ENCODE results near the gene CERK. TPM values are rescaled to one million over a fixed set of nuclear protein-coding genes. Genes with fewer than 3 reads are reported as not detected.
"Not testable (repeated sequence)": the region's sequence is repeated elsewhere in the genome, so short reads cannot be mapped to it uniquely, and the experiment has no call there.

The CERK gene
- polyA plus RNA-seq, 3 donors from 2014 or later, result 31.1 to 59.4 (median 38.9) TPM

DNA sequence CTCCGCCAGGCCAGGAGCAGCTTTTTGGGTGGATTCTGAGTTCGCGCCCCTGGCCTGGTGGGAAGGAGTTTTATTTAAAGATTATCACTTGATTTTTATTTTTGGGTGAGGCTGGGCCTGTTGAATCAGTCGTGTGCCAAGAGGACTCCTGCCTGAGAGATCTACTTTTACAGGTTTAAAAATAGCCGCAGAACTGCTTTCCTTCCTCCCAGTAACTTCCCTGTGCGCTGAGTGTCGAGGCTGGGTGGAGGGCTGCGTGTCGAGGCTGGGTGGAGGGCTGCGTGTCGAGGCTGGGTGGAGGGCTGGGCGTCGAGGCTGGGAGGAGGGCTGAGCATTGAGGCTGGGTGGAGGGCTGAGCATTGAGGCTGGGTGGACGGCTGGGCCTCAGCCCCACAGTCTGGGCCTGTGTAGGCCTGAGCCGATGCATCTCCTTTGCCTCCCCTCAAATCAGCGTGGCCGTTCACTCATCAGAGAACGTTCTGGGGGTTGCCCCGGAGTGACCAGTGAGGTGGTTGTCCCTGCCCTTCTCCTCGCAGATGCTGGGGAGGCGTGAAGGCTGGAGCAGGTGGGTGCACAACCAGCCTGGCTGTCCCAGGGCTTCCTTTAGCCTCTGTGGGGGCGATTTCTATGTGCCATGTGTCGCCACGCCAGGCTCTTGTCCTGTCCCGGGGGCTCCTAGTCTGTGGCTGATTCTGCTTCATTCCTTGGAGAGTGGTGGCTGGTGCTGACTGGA lies 87.8 kb downstream of the CERK start:
- Mint-ChIP-seq H3K27ac (peak overlapping the region in 3 of 6 donors; percentile 19 to 57 (median 53)), H3K4me1 (peaks cover 43 to 67% of the 10 kb centered on the region in 2 donors), H3K4me3 (no peak overlapping the region), H3K36me3 (no peaks in the 10 kb centered on the region), H3K9me3 (no peaks in the 10 kb centered on the region), H3K27me3 (ENCODE audit: low read depth in 3 of 3) (peaks cover 0 to 3% (median 0%) of the 10 kb centered on the region in 3 donors)
- DNase-seq, result no peak

DNA sequence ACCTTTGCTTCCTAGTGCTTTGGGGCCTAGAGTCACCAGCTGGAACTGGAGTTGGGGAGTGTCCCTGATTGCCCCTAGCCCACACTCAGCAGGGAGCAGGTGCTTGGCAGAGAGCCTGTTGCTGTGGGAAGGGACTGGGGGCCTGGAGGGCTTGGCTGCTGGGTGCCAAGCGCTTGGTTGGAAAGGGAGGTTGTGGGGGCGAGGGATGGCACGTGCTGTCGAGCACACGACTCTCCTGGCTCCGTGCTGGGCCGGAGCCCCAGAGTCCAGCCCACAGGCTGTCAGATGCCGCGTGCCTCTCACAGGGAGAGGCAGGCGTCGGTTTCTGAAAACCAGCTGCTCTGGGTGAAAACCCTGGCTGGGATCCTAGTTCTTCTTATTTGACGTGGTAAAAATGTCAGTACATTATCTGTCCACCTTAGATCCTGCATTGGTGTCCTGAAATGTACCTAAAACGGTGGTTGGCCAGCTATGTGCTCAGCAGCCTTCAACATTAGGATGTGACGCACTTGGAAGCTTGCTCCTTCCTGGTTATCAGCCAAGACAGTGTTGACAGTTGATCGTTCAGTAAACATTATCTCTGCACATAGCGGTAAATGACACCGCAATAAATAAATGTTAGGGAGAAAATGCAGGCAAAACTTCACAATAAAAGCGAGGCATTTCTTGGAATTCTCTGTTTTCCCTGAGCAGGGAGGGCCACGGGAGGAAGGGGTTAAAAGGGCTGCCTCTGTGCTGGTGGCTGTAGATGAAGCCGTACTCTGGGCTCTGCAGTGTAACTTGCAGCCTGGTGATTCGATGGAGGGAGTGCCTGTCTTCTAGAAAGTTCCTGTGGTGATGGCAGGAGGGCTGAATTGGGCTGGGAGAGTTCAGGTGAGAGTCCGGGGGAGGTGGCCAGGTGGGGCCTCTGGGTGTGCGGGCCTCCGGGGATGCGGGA lies 88.6 kb downstream of the CERK start:
- DNase-seq, result no peak
- H3K36me3 Mint-ChIP-seq, result no peaks in the 10 kb centered on the region
- peaks cover 39 to 62% of the 10 kb centered on the region in 2 donors for H3K4me1 Mint-ChIP-seq
- H3K27ac Mint-ChIP-seq, result peak overlapping the region in 5 of 6 donors; percentile 48 to 78 (median 57)
- H3K27me3 Mint-ChIP-seq (ENCODE audit: low read depth in 3 of 3), result peaks cover 0 to 3% (median 0%) of the 10 kb centered on the region in 3 donors
- H3K9me3 Mint-ChIP-seq, result no peaks in the 10 kb centered on the region
- H3K4me3 Mint-ChIP-seq, result no peak overlapping the region

DNA sequence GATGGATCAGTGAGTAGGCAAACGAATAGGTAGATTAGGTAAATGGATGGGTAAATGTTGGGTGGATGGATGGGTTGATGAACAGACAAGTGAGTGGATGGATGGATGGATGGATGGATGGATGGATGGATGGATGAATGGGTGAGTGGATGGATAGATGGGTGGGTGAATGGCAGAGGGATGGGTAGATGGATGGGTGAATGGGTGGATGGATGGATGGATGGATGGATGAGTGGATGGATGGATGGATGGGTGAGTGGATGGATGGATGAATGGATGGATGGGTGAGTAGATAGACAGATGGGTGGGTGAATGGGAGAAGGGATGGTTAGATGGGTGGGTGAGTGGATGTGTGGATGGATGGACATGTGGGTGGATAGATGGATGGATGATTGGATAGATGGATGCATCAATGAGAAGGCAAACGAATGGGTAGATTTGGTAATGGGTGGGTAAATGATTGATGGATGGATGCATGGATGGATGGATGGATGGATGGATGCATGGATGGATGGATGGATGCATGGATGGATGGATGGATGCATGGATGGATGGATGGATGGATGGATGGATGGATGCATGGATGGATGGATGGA lies 89.7 kb downstream of the CERK start:
- peak overlapping the region in 1 of 6 donors; percentile 24 for H3K27ac Mint-ChIP-seq
- DNase-seq; H3K27me3 Mint-ChIP-seq (ENCODE audit: low read depth in 3 of 3): not testable (repeated sequence)

DNA sequence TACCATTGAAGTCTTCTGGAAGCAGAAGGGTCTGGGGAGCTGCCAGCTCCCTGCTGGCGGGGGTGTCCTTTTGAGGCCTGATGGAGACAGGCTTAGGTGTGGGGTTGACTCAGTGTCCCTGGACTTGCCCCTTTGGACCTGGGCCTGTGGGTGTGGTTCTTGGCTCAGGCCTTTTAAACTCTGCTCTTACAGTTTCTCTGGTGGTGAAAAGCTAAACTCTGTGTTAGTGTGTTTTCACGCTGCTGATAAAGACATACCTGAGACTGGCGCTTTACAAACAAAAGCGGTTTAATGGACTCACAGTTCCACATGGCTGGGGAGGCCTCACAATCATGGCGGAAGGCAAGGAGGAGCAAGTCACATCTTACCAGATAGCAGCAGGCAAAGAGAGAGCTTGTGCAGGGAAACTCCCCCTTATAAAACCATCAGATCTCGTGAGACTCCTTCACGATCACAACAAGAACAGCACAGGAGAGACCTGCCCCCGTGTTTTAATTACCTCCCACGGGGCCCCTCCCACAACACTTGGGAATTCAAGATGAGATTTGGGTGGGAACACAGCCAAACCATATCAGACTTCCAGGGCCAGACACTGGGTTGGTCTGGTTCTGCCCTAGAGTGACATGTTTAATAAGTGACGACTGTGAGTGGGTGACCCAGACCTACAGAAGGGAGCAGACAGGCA lies 91.4 kb downstream of the CERK start:
- Mint-ChIP-seq H3K36me3 (peaks cover 5 to 15% (median 7%) of the 10 kb centered on the region in 3 donors), H3K9me3 (no peaks in the 10 kb centered on the region), H3K27ac (no peak overlapping the region), H3K4me1 (peaks cover 23 to 56% of the 10 kb centered on the region in 2 donors), H3K27me3 (ENCODE audit: low read depth in 3 of 3) (peaks cover 0 to 3% (median 0%) of the 10 kb centered on the region in 3 donors), H3K4me3 (no peak overlapping the region)
- no peak for DNase-seq

More for the DNA sequence above, 89.7 kb downstream of the CERK start:
- H3K4me1 Mint-ChIP-seq, result peaks cover 36 to 58% of the 10 kb centered on the region in 2 donors
- not testable (repeated sequence) for H3K9me3 Mint-ChIP-seq, H3K36me3 Mint-ChIP-seq, H3K4me3 Mint-ChIP-seq

DNA sequence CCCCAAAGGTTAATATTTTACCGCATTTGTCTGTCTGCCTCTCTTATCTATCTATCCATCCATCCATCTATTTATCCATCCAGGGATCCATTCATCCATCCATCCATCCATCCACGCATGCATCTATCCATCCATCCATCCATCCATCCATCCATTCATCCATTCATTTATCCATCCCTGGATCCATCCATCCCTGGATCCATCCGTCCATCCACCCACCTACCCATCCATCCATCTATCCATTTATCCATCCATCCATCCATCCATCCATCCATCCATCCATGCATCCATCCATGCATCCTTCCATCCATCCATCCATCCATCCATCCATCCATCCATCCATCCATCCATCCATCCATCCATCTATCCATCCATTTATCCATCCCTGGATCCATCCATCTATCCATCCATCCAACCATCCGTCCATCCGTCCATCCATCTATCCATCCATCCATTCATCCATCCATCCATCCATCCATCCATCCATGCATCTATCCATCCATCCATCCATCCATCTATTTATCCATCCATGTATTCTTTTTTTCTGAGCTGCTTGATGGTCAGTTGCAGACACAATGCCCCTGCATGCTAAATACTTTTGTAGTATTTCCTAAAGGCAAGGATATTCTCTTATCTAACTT lies 95.1 kb downstream of the CERK start:
- not testable (repeated sequence) for H3K4me3 Mint-ChIP-seq; H3K27me3 Mint-ChIP-seq (ENCODE audit: low read depth in 3 of 3); H3K9me3 Mint-ChIP-seq; DNase-seq
- H3K27ac Mint-ChIP-seq, result peak overlapping the region in 2 of 6 donors; percentile 71 to 81
- peaks cover 10 to 35% of the 10 kb centered on the region in 2 donors for H3K4me1 Mint-ChIP-seq
- peaks cover 7 to 15% (median 11%) of the 10 kb centered on the region in 3 donors for H3K36me3 Mint-ChIP-seq

DNA sequence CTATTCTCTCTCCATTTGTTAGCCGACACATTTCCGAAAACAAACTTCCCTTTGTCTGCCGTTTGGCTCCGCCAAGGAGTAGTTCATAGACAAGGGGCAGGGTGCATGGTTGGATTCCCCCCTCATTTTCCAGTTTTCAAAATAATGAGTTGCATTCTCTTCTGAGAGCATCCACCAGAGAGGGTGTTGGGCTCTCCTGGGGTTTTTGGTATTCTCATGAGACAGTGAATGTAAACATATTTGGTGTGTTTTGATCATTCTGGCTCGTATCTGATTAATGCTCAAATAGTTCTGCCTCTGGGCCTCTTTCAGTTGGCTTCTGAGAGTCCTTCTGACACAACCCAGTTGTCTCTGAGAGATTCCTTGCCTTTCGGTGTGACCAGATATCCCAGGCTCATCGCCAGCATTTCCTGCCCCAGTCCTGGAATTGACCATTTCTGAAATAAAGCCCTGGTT lies 96.2 kb downstream of the CERK start:
- peak overlapping the region in 2 of 6 donors; percentile 40 to 64 for H3K27ac Mint-ChIP-seq
- peaks cover 10 to 31% of the 10 kb centered on the region in 2 donors for H3K4me1 Mint-ChIP-seq
- H3K4me3 Mint-ChIP-seq, result no peak overlapping the region
- no peak for DNase-seq
- H3K27me3 Mint-ChIP-seq (ENCODE audit: low read depth in 3 of 3), result peaks cover 0 to 5% (median 4%) of the 10 kb centered on the region in 3 donors
- H3K9me3 Mint-ChIP-seq, result no peaks in the 10 kb centered on the region
- peaks cover 7 to 15% (median 11%) of the 10 kb centered on the region in 3 donors for H3K36me3 Mint-ChIP-seq

DNA sequence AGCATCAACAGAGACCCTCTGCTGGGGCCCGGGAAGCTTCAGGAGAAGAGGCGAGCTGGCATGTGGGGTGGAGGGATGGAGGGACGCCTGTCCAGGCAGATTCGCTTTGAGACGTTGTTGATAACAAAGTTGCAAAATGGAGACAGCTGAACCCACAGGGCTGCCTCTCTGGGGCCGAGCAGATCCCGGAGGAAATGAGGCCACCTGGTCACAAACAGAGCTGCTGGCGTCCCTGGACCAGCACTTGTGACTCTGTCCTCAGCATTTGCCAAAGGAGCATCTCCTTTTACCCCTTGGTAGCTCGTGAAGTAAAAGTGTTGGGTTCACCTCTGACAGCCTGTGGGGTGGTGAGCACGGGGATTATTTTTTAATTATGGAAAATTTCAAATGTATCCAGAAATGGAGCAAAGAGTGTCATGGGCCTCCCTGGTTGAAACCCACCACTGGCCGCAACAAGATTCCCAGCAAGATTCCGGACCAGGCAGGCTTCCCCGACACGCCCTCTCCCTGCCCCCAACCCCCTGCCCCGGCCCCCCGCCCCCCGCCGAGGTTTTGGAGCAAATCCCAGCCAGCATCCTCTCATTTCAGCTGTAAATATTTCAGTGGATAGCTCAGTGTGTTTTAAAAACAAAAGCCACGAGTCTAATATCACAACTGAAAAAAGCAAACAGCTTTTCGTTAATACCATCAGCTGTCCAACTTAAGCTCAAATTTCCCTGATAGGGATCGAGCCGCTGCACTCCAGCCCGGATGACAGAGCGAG lies 97.6 kb downstream of the CERK start:
- Mint-ChIP-seq H3K4me3 (no peak overlapping the region), H3K36me3 (peaks cover 7 to 15% (median 11%) of the 10 kb centered on the region in 3 donors)

DNA sequence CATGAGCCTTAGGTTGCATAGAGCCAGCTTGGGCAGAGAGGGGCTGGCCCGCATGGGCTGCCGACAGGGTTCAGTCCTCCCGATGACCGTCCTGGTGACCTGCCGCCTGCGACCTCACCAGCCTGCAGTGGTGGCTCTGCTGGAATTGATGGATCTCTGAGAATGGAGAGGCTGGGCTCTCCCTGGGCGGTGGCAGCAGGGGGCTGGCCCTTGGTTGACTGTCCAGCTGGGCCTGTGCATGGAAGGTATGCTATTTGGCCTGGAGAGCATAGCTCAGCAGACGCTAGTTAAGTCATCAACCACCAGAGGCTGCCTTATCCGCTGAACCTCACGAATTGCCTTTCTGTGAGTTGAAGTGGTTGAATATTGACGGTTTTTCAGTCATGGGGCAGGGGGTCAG lies 98.2 kb downstream of the CERK start:
- no peaks in the 10 kb centered on the region for H3K9me3 Mint-ChIP-seq
- no peak overlapping the region for H3K4me3 Mint-ChIP-seq
- H3K27me3 Mint-ChIP-seq (ENCODE audit: low read depth in 3 of 3), result peaks cover 0 to 5% (median 4%) of the 10 kb centered on the region in 3 donors
- no peak for DNase-seq
- H3K36me3 Mint-ChIP-seq, result peaks cover 7 to 15% (median 11%) of the 10 kb centered on the region in 3 donors
- H3K27ac Mint-ChIP-seq, result peak overlapping the region in 1 of 6 donors; percentile 4
- peaks cover 8 to 27% of the 10 kb centered on the region in 2 donors for H3K4me1 Mint-ChIP-seq

More for the DNA sequence above, 97.6 kb downstream of the CERK start:
- H3K27me3 Mint-ChIP-seq (ENCODE audit: low read depth in 3 of 3), result peaks cover 0 to 5% (median 4%) of the 10 kb centered on the region in 3 donors
- no peak for DNase-seq
- H3K4me1 Mint-ChIP-seq, result peaks cover 8 to 27% of the 10 kb centered on the region in 2 donors
- H3K9me3 Mint-ChIP-seq, result no peaks in the 10 kb centered on the region
- peak overlapping the region in 1 of 6 donors; percentile 4 for H3K27ac Mint-ChIP-seq

DNA sequence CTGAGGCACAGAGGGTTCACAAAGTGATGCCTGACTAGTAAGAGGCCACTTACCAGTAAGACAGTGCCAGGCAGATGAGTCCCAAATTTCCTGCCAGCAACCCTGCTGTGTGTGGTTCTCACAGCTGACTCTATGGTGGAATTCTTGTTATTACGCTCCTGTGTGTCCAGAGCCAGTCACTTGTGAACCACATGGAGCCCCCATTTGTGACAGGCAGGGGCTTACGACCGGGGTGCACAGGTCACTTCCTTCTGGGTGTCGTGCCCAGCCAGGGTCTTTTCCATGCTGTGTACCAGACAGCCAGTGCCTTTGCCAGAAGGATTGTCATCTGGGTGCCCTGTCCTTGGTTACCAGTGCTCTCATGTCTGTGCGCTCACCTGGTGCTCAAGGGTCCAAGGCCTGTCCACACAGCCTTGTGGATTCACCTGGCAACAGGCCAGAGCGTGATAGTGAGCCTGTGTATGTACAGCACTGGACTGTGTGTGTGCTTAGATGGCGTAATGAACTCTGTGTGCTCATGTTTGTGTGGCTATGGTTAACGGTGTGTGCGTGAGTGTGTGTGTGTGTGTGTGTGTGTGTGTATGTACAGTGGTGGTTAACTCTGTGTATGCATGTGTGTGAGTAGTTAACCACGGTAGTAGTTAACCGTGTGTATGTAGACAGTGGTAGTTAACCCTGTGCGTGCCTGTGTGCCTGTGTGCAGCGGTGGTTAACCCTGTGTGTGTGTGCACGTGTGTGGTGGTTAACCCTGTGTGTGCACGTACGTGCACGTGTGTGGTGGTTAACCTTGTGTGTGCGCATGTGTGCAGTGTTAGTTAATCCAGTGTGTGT lies 99.2 kb downstream of the CERK start:
- Mint-ChIP-seq H3K27me3 (ENCODE audit: low read depth in 3 of 3) (peaks cover 0 to 5% (median 4%) of the 10 kb centered on the region in 3 donors), H3K27ac (peak overlapping the region in 5 of 6 donors; percentile 3 to 84 (median 51))

DNA sequence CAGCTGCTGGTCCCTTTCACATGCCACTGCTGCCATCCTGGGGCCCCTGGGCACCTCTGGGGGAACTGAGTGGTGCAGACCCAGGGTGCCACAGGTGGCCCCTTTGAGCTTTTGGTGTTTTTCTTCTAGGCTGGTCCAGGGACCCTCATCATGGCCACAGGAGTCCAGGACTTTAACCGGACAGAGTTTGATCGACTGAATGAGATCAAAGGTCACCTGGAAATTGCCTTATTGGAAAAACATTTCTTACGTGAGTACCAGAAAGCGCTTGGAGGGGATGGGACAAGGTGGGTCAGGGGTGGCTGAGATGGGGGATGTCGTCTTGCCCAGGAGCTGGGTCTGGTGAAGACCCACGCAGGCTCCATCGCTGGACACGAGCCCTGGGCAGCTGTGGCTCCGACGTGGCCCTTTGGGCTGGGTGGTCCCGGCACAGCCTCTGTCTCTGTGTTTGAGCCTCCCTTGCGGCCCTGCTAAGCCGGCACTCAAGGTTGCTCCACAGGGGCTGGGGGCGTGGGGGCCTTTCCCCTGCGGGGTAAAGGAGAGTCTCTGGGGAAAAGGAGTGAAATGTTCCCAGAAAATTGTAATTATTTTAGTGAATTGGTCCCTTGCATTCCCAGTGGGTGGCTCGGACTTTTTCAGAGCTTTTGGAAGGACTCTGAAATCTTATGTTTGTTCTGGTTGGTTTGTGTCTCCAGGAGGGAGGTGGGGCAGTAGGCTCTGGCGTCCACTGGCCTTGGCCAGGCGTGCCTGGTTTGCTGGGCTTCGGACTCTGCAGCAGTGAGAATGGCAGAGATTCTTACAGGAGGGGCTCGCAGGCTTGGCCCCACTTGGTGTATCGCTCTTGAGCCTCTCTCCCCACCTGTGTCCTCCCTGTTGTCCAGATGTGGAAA lies 100.1 kb downstream of the CERK start:
- peaks cover 0 to 5% (median 4%) of the 10 kb centered on the region in 3 donors for H3K27me3 Mint-ChIP-seq (ENCODE audit: low read depth in 3 of 3)
- H3K36me3 Mint-ChIP-seq, result peaks cover 3 to 10% (median 3%) of the 10 kb centered on the region in 3 donors
- no peak for DNase-seq
- H3K27ac Mint-ChIP-seq, result no peak overlapping the region
- peaks cover 7 to 21% of the 10 kb centered on the region in 2 donors for H3K4me1 Mint-ChIP-seq
- H3K9me3 Mint-ChIP-seq, result no peaks in the 10 kb centered on the region
- no peak overlapping the region for H3K4me3 Mint-ChIP-seq

More for the DNA sequence above, 99.2 kb downstream of the CERK start:
- peaks cover 7 to 13% (median 11%) of the 10 kb centered on the region in 3 donors for H3K36me3 Mint-ChIP-seq
- peak in 2 of 3 donors; percentile 25 to 41 for DNase-seq
- H3K4me1 Mint-ChIP-seq, result peaks cover 10 to 27% of the 10 kb centered on the region in 2 donors
- H3K4me3 Mint-ChIP-seq, result no peak overlapping the region
- H3K9me3 Mint-ChIP-seq, result no peaks in the 10 kb centered on the region
